CD14-positive monocyte (primary cell): ENCODE measurements around the gene PIP4K2A. TPM values are rescaled to one million over a fixed set of nuclear protein-coding genes. Genes with fewer than 3 reads are reported as not detected.

Experiments
- DNase-seq, 3 donors: peaks; one replicate each; pipeline ENCODE4 v3.0.0-alpha.2; 2011 to 2022
- H2AFZ ChIP-seq: 2 replicates; pipeline ENCODE4 v1.6.0; 2012; ENCODE audit warnings: mild to moderate bottlenecking, low read depth, low read length, inconsistent platforms; ENCODE audit not compliant: insufficient read depth, poor library complexity, severe bottlenecking
- H3K27ac ChIP-seq, 2 donors: 1 replicate in 1 of 2; 2 replicates in 1 of 2; pipeline ENCODE4 v1.5.1; 2012 to 2013; ENCODE audit warnings: low read length in 2 of 2, control low read depth in 1 of 2, inconsistent platforms in 1 of 2, low read depth in 1 of 2, mild to moderate bottlenecking in 1 of 2
- H3K27me3 ChIP-seq, 2 donors: one replicate each; pipeline versions ENCODE4 v1.6.0 to v1.6.1; 2011 to 2013; ENCODE audit warnings: low read length in 2 of 2; ENCODE audit not compliant: control insufficient read depth in 2 of 2, insufficient read depth in 2 of 2
- H3K36me3 ChIP-seq, 2 donors: replicated peaks in 1 of 2; 1 replicate in 1 of 2; 2 replicates in 1 of 2; pipeline versions ENCODE4 v1.5.1 to v1.6.1; 2012 to 2013; ENCODE audit warnings: low read length in 2 of 2, control low read depth in 1 of 2, inconsistent platforms in 1 of 2, mild to moderate bottlenecking in 1 of 2; ENCODE audit not compliant: insufficient read depth in 2 of 2, control insufficient read depth in 1 of 2
- H3K4me1 ChIP-seq, 2 donors: 1 replicate in 1 of 2; 2 replicates in 1 of 2; pipeline versions ENCODE4 v1.5.1 to v1.6.1; 2012 to 2013; ENCODE audit warnings: low read length in 2 of 2, control low read depth in 1 of 2, inconsistent platforms in 1 of 2, mild to moderate bottlenecking in 1 of 2, moderate library complexity in 1 of 2; ENCODE audit not compliant: insufficient read depth in 2 of 2, control insufficient read depth in 1 of 2
- H3K4me2 ChIP-seq: replicated peaks from 2 replicates; pipeline ENCODE3; 2012; ENCODE audit warnings: low read length, moderate library complexity, mild to moderate bottlenecking; ENCODE audit not compliant: poor library complexity, severe bottlenecking; ENCODE audit errors: extremely low read depth
- H3K4me3 ChIP-seq, 3 experiments: fragments of 200-600 bp in 1 of 3; sonication (generic) in 1 of 3; replicated peaks in 1 of 3; 1 replicate in 2 of 3; 2 replicates in 1 of 3; pipeline ENCODE4 v1.5.1; 2011 to 2013; ENCODE audit warnings: low read length in 3 of 3, mild to moderate bottlenecking in 3 of 3, control low read depth in 2 of 3, low read depth in 2 of 3, inconsistent platforms in 1 of 3, moderate library complexity in 1 of 3
- H3K79me2 ChIP-seq: 2 replicates; pipeline ENCODE4 v1.6.0; 2012; ENCODE audit warnings: mild to moderate bottlenecking, control low read depth, inconsistent platforms, low read length, moderate library complexity; ENCODE audit not compliant: insufficient read depth
- H3K9ac ChIP-seq: 2 replicates; pipeline ENCODE4 v1.6.0; 2017; ENCODE audit warnings: low read length, mild to moderate bottlenecking; ENCODE audit not compliant: insufficient read depth, poor library complexity, severe bottlenecking
- H3K9me3 ChIP-seq, 2 donors: replicated peaks in 1 of 2; 1 replicate in 1 of 2; 2 replicates in 1 of 2; pipeline versions ENCODE4 v1.5.1 to v1.6.1; 2012 to 2013; ENCODE audit warnings: low read length in 2 of 2, control low read depth in 1 of 2; ENCODE audit not compliant: control insufficient read depth in 1 of 2, insufficient read depth in 1 of 2
- H4K20me1 ChIP-seq: 2 replicates; pipeline ENCODE4 v1.6.0; 2012; ENCODE audit warnings: mild to moderate bottlenecking, low read length, control low read depth, moderate library complexity; ENCODE audit not compliant: insufficient read depth
- H3K27ac Mint-ChIP-seq, 7 donors: one replicate each; pipeline ENCODE4 v1.8.0; 2020; ENCODE audit warnings: mild to moderate bottlenecking in 7 of 7, mixed read lengths in 7 of 7, moderate library complexity in 6 of 7, inconsistent platforms in 2 of 7
- H3K27me3 Mint-ChIP-seq, 3 donors: one replicate each; pipeline ENCODE4 v1.8.0; 2021 to 2022; ENCODE audit warnings: low read depth in 3 of 3, mild to moderate bottlenecking in 3 of 3, mixed read lengths in 3 of 3, moderate library complexity in 3 of 3, inconsistent platforms in 1 of 3
- H3K36me3 Mint-ChIP-seq, 2 donors: one replicate each; pipeline ENCODE4 v1.8.0; 2020; ENCODE audit warnings: mixed read lengths in 2 of 2, inconsistent platforms in 1 of 2, mild to moderate bottlenecking in 1 of 2
- H3K4me1 Mint-ChIP-seq: one replicate; pipeline ENCODE4 v1.8.0; 2020; ENCODE audit warnings: mild to moderate bottlenecking, mixed read lengths
- H3K4me3 Mint-ChIP-seq, 2 donors: one replicate each; pipeline ENCODE4 v1.8.0; 2020; ENCODE audit warnings: mild to moderate bottlenecking in 2 of 2, mixed read lengths in 2 of 2, moderate library complexity in 1 of 2
- H3K9me3 Mint-ChIP-seq, 7 donors: one replicate each; pipeline ENCODE4 v1.8.0; 2020 to 2022; ENCODE audit warnings: mixed read lengths in 7 of 7, mild to moderate bottlenecking in 6 of 7, moderate library complexity in 6 of 7, inconsistent platforms in 2 of 7
- CTCF ChIP-seq: fragments of 200-600 bp; IDR thresholded peaks from one replicate; pipeline ENCODE4 v1.8.0; 2022; ENCODE audit warnings: antibody characterized with exemption, mild to moderate bottlenecking
- WGBS: methylation state at CpG from one replicate; pipeline ENCODE4 v1.1.5; 2013; ENCODE audit warnings: missing lambda C conversion rate; ENCODE audit not compliant: insufficient coverage; 5-methylcytosine and 5-hydroxymethylcytosine counted together
- intact Hi-C, 2 donors: fragments of 100-400 bp; cut with micrococcal nuclease; formaldehyde crosslinking; loops; one replicate each; pipeline versions ENCODE4 v1.15.0 to v1.15.1; 2023
- polyA plus RNA-seq, 3 donors: library from polyadenylated mRNA; depleted of rRNA in 1 of 3; unstranded in 2 of 3; stranded (reverse) in 1 of 3; fragments of 300-500 nt in 2 of 3; fragments of >200 nt in 1 of 3; fragmentation: Illumina TruSeq in 2 of 3; gene quantifications; 1 replicate in 2 of 3; 2 replicates in 1 of 3; pipeline ENCODE4 v1.2.3, GENCODE V29; 2012 to 2021

Gene PIP4K2A
- polyA plus RNA-seq, 3 donors = 9.7 to 33.7 (median 16.6) TPM

DNA sequence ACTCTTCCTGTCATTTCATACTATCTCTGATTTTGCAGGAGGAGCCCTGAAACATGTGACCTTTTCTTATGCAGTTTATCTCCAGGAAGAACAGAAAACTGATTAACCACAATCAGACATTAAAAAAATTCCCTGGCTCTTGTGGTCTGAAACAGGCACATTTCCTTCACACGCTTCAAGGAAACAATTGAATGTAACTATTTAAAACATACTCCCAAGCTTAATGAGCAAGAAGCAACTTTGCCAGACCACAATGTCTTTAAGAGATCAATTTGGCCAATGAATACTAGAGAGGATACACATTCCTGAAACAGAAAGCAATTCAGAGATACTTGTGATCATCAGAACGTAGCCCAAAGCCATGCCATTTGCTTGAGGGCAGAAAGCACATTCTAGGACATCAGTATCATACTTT is 65.8 kb downstream of the PIP4K2A start:
- H2AFZ ChIP-seq = no peak overlapping the region
- peaks cover 0 to 7% of the 10 kb centered on the region in 2 donors for H3K4me1 ChIP-seq
- no peak overlapping the region for H3K4me2 ChIP-seq
- no peaks in the 10 kb centered on the region for H3K27me3 ChIP-seq
- DNase-seq = no peak
- WGBS = 20% methylated on average over 1 of the region's 2 CpGs
- H3K27ac ChIP-seq = no peak overlapping the region
- H3K27me3 Mint-ChIP-seq = no peaks in the 10 kb centered on the region
- no peak overlapping the region for H3K9ac ChIP-seq
- peaks cover 85% of the 10 kb centered on the region for H3K79me2 ChIP-seq
- H3K4me1 Mint-ChIP-seq = peaks cover 66% of the 10 kb centered on the region
- no peaks in the 10 kb centered on the region for H3K9me3 Mint-ChIP-seq
- peaks cover 40 to 43% of the 10 kb centered on the region in 2 donors for H3K36me3 Mint-ChIP-seq
- peaks cover 100% of the 10 kb centered on the region for H4K20me1 ChIP-seq
- H3K4me3 ChIP-seq = no peak overlapping the region
- H3K27ac Mint-ChIP-seq = peak overlapping the region in 1 of 7 donors; percentile 26
- no peak overlapping the region for H3K4me3 Mint-ChIP-seq
- H3K36me3 ChIP-seq = peaks cover 0 to 20% of the 10 kb centered on the region in 2 donors
- no peak for TF ChIP-seq CTCF
- intact Hi-C loops = no loop called here
- no peaks in the 10 kb centered on the region for H3K9me3 ChIP-seq

DNA sequence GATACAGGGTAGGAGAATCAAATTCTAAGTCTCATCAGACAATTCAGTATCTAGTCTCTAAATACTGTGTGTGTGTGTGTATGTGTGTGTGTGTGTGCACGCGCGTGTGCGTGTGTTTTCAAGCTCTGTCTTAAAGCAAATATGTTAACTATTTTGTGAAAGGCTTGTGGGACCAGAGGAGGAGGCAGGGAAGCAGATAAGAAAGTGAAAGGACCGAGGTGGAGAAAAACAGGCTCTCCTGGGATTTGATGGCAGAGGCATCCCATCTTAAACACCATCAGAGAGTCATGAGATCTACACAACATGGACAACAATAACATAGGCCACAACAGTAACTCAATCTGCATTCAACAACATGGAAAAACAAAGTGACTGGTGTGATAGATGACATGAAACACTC is 67.1 kb downstream of the PIP4K2A start:
- H3K79me2 ChIP-seq = peaks cover 84% of the 10 kb centered on the region
- H3K4me2 ChIP-seq = no peak overlapping the region
- H3K9me3 ChIP-seq = no peaks in the 10 kb centered on the region
- peaks cover 0 to 7% of the 10 kb centered on the region in 2 donors for H3K4me1 ChIP-seq
- H3K36me3 ChIP-seq = peaks cover 0 to 8% of the 10 kb centered on the region in 2 donors
- H3K4me1 Mint-ChIP-seq = peaks cover 60% of the 10 kb centered on the region
- H3K36me3 Mint-ChIP-seq = peaks cover 29 to 36% of the 10 kb centered on the region in 2 donors
- H3K27ac Mint-ChIP-seq = peak overlapping the region in 1 of 7 donors; percentile 76
- WGBS = 89% methylated on average over 4 of the region's 5 CpGs
- H3K27me3 ChIP-seq = no peaks in the 10 kb centered on the region
- H3K9ac ChIP-seq = no peak overlapping the region
- intact Hi-C loops = no loop called here
- H3K4me3 ChIP-seq = no peak overlapping the region
- H4K20me1 ChIP-seq = peaks cover 100% of the 10 kb centered on the region
- H2AFZ ChIP-seq = no peak overlapping the region
- H3K27ac ChIP-seq = no peak overlapping the region
- H3K9me3 Mint-ChIP-seq = no peaks in the 10 kb centered on the region
- H3K27me3 Mint-ChIP-seq = no peaks in the 10 kb centered on the region
- DNase-seq = no peak
- no peak for TF ChIP-seq CTCF
- no peak overlapping the region for H3K4me3 Mint-ChIP-seq
